GM18526 (cell line): ENCODE results near the gene SPTB.

Experiments used
- POLR2A ChIP-seq: IDR thresholded peaks from 3 replicates; pipeline ENCODE4 v1.6.1; 2011; ENCODE audit not compliant: insufficient read length; ENCODE audit errors: extremely low read depth

The SPTB gene

DNA sequence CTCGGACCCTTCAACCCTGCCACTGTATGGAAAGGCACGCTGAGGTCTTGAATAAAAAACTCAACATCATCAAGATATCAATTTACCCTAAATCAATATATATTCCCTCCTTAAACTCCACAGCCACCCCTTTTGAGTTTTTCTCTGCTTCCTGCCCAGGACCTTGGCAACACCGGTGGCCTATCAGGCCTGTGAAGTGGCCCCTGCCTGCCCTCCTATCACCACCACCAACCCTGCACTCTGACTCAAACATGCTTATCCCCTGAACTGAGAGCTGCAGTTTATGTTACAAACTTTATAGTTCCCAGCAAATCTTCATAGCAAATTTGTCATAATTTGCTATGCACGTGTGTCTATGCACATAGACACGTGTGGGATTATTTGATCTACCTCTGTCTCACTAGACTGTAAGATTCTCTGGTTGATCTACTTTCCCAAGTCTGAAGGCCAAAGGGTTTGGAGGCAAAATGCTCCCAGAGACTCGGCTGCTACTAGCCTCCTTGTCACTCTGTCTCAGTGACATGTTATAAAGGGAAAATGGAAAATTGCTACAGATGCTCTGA lies 63.4 kb downstream of the SPTB start:
- TF ChIP-seq POLR2A: no peak

DNA sequence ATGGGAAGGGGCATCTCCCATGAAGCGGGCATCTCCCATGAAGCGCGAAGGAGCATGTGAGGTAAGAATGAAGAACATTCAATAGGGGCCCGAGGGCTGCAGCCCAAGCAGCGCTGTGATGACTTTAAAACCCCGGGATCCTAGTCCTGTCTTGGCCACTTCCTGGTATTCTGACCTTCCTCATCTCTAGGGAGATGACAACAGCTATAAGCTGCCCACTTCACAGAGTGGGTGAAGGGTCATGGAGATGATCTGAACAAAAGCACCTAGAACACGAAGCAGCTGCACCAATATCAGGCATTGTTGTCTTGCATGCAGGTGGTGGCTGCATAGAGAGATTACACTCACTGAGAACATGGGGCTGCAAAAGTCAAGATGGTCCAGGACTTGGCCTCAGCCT lies 64.5 kb downstream of the SPTB start:
- no peak for TF ChIP-seq POLR2A

DNA sequence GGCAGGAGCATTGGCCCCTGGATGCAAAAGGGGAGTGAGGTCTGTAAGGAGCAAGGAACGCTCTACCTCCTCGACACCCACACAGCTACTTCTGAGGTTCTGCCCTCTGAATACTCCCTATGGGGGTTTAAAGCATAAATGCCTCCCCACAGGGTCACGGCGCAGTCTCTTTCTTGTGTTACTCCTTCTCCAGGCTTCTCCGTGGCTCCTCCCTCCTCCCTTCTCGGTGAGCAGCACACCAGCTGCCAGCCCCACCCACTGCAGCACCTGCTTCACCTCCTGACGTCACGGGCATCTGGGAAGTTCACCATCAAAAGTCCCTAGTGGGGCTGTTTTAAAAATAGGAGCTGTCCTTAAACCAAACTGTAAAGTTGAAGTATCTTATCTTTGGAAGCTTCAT lies 67.3 kb downstream of the SPTB start:
- no peak for TF ChIP-seq POLR2A

DNA sequence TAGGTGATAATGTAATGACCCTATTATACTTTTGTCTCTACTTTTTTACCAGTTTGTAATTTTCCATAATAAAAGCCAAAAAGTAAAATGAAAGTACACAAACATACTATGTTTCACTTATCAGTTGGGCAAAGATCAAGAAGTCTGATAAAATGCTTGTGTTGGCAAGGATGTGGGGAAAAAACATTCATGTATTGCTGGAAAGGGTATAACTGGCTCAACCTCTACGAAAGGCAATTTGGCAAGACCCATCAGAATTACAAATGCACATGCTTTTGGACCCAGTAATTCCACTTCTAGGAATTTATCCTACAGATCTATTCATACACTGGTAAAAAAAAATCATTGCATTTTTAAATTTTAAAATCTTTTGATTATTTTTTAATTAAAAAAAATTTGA lies 68.0 kb downstream of the SPTB start:
- TF ChIP-seq POLR2A: no peak

DNA sequence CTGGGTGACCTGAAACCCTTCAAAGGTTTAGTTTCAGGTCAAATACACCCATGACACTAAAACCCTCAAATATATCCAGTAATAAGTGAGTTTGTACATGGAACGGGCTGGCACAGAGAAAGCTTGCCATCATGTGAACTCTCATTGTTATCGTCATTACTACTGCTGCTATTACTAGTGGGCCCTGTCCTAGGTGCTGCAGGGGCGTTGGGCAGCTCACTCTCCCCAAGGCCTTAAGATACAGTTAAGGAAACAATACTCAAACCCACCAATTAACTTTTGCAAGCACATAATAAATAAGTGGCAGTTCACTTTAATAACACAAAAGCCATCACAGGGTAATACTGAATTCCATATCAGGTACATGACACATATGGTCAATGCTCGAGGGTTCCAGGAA lies 71.3 kb downstream of the SPTB start:
- no peak for TF ChIP-seq POLR2A

DNA sequence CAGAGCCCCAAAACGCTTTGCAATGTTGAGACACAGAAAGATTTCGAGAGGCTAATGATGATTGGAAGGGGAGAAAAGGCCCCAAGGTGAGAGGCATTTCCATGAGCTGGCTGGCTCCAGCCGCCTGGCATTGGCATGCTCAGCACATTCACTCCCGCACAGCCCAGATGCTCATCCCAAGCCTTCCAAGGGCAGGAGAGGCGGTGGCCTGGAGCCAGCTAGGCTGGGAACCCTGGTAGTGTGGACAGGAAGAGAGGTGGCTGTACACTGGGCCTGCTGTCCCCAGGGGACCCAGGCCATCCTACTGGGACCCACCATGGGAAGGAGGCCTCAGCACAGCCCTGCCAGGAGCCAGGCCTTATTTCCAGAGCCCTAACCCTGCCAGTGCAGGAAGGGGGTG lies 72.2 kb downstream of the SPTB start:
- no peak for TF ChIP-seq POLR2A

DNA sequence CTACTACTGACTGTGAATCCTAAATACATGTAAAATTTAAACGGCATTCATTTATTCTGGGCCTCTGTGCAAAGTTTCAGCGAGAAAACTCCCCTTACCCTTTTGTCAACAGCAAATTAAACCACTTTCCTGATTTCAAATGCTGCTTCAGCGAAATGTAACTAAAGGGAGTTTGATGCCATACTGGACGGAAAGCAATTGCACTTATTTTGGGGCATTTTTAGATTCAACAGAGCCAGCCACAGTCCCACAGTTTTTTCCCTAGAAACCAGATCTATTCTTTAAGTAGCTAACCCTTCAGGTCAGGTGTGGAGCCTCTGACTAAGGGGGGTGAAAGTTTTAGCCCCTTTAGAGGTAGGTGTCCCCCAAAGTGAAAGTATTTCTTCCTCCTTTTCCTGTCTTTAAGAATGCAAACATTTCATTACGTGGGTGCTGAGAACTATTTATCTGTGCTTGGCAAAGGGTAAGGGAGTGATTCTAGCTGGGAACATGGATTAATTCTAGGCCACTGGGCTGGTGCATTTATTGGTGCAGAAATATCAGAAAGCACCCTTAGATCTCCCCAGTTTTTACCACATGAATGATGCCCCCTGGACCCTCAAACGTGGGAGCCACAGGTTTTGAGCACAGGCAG lies 72.7 kb downstream of the SPTB start:
- no peak for TF ChIP-seq POLR2A

DNA sequence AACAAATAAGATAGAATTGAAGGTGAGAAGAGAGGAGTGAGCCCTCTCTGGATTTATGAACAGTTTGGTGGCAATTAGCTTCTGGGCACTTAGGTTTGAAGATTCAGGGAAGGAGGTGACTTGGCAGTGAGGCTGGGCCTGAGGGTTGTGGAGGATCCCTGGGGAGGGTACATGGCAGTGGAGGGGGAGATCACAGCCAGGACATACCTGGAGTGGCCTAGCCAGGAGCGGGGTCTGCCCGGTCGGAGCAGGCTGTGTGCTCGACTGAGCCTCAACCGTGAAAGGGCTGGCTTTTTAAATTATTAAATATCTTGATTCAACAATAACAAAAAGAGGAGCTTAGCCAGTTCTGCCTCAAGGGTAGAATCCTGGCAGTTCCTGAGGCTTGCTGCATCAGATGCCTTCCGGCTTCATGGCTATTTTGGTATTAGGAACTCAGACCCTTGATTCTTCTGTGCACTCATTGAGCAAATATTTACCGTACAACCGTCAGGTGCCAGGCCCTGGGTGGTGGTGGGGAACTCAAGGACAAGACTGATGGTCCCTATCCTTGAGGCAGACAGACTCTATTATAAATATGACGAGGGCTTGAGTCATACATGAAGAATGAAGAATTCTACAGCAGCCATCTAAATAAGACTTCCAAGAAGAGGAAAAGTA lies 73.4 kb downstream of the SPTB start:
- TF ChIP-seq POLR2A: no peak

DNA sequence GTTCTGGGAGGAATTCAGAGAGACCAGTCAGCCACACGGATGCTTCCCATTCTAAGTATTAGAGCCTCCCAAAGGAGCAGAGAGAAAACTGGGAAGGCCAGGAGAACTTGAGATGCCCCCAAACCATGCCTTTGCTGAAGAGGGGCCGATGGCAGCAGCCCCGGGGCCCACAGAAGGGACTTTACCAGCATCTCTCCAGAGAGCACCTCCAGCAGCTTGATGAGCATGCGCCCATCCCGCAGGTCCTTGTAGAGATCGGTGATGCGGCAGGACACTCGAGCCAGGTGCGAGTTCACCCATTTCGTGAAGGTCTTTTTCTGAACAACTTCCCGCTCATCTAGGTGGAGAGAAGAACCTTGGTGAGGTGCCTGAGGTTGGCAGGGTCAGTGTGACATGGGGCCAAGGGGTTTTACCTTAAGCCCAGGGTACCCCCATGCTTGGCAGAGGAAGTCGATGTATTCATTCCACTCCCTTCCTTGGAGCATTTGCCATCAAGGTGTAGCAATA lies 74.9 kb downstream of the SPTB start:
- no peak for TF ChIP-seq POLR2A

DNA sequence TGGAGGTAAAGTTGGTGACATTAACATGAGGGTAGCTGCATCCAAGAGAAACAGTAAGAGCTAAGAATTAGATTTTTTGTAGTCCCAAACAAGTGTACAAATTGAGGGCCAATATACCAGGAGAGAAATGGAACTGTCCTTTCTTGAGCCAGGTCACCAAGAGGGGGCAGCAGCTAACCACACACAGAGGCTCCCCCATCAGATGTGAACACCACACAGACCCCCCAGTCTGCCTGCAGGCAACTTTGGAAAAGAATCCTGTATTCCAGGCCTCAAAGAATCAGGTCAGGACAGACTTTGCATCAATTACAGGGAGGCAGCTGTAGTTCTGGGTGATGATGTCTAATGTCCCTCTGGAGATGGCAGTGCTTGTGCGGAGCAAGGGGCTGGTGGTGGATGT lies 77.9 kb downstream of the SPTB start:
- TF ChIP-seq POLR2A: no peak

DNA sequence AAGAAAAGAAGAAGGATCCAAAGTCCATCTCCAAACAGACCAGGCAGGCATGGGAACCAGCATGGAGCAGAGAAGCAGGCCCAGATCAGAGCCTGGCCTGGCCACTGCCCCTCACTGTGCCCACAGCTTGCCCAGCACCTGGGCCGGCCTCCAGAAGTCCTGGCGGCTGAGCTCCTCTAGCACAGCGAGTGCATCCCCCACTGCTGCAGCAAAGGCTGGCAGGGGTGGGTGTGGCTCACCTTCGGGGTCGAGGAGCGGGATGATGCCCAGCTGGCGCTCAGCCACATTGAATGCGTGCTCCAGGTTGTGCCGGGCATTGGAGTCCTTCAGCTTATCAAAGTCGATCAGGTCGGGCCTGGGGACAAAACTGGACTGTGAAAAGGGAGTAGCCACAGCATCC lies 78.7 kb downstream of the SPTB start:
- TF ChIP-seq POLR2A: no peak

DNA sequence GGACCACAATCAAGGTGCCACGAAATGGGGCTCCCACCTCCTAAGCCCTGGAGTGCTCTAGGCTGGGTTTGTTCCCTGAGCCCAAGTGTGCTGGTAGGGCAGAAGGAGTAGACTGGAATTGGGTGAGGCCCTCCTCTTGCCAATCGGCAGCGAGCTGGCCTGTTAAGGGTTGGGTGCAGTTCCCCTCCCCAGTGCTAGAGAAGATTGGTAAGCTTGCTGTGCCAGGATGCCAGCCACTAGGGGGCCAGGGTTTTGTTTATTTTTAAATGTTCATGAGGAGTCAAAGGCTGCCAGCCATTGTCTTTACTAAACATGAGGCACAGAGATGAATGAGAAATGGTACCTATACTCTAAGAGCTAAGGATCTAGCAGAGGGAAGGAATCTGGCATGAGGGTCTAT lies 79.7 kb downstream of the SPTB start:
- TF ChIP-seq POLR2A: no peak

DNA sequence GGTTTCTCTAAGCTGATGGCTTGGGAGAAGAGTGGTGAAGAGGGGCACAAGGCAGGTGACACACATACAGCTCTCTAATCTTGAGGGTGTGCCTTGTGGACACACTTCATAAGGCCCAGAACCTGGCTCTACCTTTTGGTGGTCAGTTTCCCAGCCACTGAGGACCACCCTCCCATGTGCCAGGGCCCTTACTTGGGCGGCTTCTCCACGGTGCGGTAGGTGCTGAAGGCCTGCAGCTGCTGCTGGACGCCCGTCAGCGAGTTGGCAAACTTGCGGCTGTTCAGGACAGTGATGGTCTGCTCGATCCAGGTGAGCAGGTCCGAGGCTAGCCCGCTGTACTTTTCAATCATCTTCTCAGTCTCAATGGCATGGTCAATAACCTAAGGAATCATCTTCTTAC lies 80.2 kb downstream of the SPTB start:
- TF ChIP-seq POLR2A: no peak

DNA sequence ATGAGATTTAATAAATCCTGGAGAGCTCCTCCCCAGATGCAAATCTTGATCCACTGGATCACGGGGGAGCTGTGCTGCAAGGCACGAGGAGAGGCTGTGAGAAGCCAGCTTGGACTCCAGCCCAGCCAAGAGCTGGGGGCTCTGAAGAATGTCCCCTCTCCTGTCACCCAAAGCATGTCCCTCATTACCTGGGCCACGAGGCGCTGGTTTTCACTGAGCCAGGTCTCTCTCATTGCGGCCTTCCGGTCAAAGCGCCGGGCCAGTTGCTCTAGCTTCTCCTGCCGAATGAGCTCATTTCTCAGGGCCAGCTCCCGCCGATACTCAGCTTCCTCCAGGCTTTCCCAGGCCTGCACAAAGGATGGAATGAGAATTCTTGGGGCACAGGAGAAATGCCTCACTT lies 83.3 kb downstream of the SPTB start:
- TF ChIP-seq POLR2A: no peak

DNA sequence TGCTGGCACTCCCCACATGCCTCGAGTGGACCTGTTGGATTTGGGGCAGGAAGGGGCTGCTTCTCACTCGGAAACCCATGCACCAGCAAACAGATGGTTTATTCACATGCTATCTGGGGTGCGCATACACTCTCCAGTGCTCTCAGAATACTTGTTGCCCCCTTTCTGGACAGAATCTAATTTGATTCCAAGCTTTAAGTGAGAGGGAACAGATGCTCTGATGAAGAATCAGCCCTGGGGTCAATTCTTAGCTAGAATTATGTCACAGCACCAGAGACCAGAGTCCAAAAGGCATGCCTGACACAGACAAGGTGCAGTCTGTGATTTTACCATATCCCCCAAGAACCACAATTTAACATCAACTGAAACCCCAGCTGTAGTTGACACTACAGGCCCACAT lies 83.8 kb downstream of the SPTB start:
- TF ChIP-seq POLR2A: no peak

DNA sequence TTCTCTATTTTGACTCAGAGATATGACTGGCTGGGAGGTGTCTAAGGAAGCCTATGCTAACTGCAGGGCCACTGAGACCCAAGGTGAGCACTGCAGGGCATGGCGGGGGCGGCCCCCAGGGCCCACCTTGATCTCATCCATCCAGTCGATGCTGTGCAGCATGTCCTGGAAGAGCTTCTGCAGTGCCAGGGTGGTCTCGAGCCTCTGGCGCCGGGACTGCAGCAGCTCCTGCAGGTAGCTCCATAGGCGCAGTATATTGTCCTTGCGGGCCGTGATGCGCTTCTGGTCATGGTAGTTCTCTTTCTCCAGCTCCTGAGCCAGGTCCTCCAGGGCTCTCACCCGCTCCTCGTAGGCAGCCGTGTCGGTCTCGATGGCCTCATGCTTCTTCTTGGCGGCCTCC lies 84.5 kb downstream of the SPTB start:
- TF ChIP-seq POLR2A: no peak

DNA sequence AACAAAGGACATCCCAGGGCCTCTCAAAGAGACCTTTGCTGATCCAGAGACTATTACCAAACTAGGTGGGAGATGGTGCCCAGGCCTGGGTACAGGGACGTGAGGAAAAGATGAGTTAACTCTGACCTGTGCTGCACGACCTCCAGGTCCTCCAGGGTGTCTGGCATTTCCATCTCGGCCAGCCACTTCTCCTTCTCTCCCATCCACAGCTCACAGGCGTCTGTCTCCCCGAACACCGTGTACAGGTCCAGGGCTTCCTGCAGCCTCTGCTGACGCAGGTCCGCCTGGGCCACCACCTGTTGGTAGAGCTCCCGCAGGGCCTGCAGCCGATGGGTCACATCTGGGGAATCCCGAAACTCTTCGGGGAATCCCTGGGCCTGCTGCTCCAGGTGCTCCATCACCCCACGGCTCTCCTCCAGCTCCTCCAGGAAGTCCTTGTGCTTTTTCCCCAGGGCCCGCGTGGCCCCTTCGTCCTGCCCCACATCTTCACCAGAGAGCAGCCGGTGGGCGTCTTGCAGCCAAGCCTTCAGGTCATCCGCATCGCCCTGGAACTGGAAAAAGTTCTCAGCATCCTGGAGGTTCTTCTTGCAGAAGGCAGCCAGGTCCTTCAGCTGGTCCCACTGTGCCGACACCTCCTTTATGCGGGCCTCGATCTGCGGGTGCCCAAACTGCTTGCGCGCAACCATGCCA lies 86.7 kb downstream of the SPTB start:
- no peak for TF ChIP-seq POLR2A

DNA sequence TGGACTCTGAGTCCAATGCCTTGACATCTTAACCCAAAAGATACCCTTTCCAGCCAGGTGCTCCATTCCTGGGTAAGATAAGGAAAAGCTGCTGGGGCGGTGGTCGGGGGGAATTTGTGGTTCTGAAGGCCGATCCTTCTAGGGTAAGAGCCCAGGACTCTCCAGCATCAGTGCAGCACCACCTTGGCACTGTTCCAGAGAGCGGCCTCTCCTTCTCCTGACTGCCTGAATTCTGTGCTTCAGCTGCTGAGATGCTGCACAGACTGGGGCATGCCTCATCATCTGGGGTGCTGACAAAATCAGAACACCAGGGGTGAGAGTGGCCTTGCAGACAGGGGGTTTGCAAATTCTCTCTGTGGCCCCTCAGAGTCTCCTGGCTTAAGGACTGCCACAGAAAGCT lies 87.5 kb downstream of the SPTB start:
- TF ChIP-seq POLR2A: no peak
